Spleen (tissue), 11 donors: ENCODE data around the gene PDZD2. TPM values are rescaled to one million over a fixed set of nuclear protein-coding genes. Genes with fewer than 3 reads are reported as not detected.

ENCODE experiments used
- DNase-seq: peaks from one replicate; pipeline ENCODE4 v3.0.0-alpha.2; 2020
- H3K27ac ChIP-seq, 8 donors: fragments of 200-600 bp; sonication (generic) in 7 of 8; 1 replicate in 4 of 8; 2 replicates in 4 of 8; pipeline versions ENCODE4 v1.5.0 to v1.8.0; 2016 to 2021; ENCODE audit warnings: inconsistent platforms in 4 of 8, mild to moderate bottlenecking in 4 of 8, moderate library complexity in 1 of 8
- H3K27me3 ChIP-seq, 7 donors: fragments of 200-600 bp; sonication (generic) in 6 of 7; replicated peaks in 1 of 7; 1 replicate in 4 of 7; 2 replicates in 3 of 7; pipeline versions ENCODE4 v1.5.0 to v1.8.0; 2016 to 2021; ENCODE audit warnings: inconsistent platforms in 3 of 7, mild to moderate bottlenecking in 1 of 7
- H3K36me3 ChIP-seq, 6 donors: fragments of 200-600 bp; sonication (generic) in 5 of 6; 1 replicate in 4 of 6; 2 replicates in 2 of 6; pipeline versions ENCODE4 v1.5.0 to v1.8.0; 2016 to 2021; ENCODE audit warnings: inconsistent platforms in 2 of 6
- H3K4me1 ChIP-seq, 6 donors: fragments of 200-600 bp; sonication (generic) in 5 of 6; 1 replicate in 3 of 6; 2 replicates in 3 of 6; pipeline versions ENCODE4 v1.5.0 to v1.8.0; 2016 to 2021; ENCODE audit warnings: inconsistent platforms in 3 of 6
- H3K4me3 ChIP-seq, 8 donors: fragments of 200-600 bp; sonication (generic) in 7 of 8; 1 replicate in 4 of 8; 2 replicates in 4 of 8; pipeline versions ENCODE4 v1.5.0 to v1.8.0; 2016 to 2021; ENCODE audit warnings: inconsistent platforms in 4 of 8, mild to moderate bottlenecking in 4 of 8, moderate library complexity in 2 of 8
- H3K9me3 ChIP-seq, 8 donors: fragments of 200-600 bp; sonication (generic) in 7 of 8; 1 replicate in 4 of 8; 2 replicates in 4 of 8; pipeline versions ENCODE4 v1.5.0 to v1.8.0; 2016 to 2021; ENCODE audit warnings: inconsistent platforms in 4 of 8
- CTCF ChIP-seq, 11 experiments: fragments of 200-600 bp in 7 of 11; fragments of 450-650 bp in 4 of 11; sonication (generic) in 4 of 11; IDR thresholded peaks in 8 of 11; conservative IDR thresholded peaks in 3 of 11; 1 replicate in 7 of 11; 2 replicates in 4 of 11; pipeline versions ENCODE4 v1.4.0 to v1.8.0; 2016 to 2021; ENCODE audit warnings: antibody characterized with exemption in 11 of 11, inconsistent platforms in 4 of 11, mild to moderate bottlenecking in 1 of 11
- POLR2A ChIP-seq, 3 donors: fragments of 450-650 bp; IDR thresholded peaks; one replicate each; pipeline ENCODE4 v1.5.1; 2017; ENCODE audit warnings: antibody characterized with exemption in 3 of 3, mild to moderate bottlenecking in 1 of 3
- POLR2AphosphoS5 ChIP-seq, 3 donors: sonication (generic); formaldehyde crosslinking; IDR thresholded peaks; one replicate each; pipeline ENCODE4 v1.5.1; 2017; ENCODE audit warnings: antibody characterized with exemption in 3 of 3
- WGBS, 5 donors: extraction: QIAGEN DNeasy Blood & Tissue Kit in 3 of 5; methylation state at CpG; one replicate each; pipeline versions ENCODE4 v1.1.5 to v1.1.7; 2013 to 2018; 5-methylcytosine and 5-hydroxymethylcytosine counted together
- intact Hi-C: fragments of 100-400 bp; cut with DNase I; formaldehyde crosslinking; loops from one replicate; pipeline ENCODE4 v1.15.0; 2023; ENCODE audit warnings: low total_unique reads
- polyA plus RNA-seq, 3 donors: library from polyadenylated mRNA; stranded (reverse); fragments of 200-250 nt; gene quantifications; one replicate each; pipeline ENCODE4 v1.2.1, GENCODE V29; 2013
- total RNA-seq, 7 donors: library from RNA; depleted of rRNA in 3 of 7; stranded (reverse); fragments of >200 nt in 3 of 7; fragmentation: NEBNext Ultra II Directional in 4 of 7; extraction: Animal tissue kit (Norgen Biotek cat#: 25700) in 4 of 7; gene quantifications; one replicate each; pipeline versions ENCODE4 v1.1.0 to v1.2.1, GENCODE V29; 2016 to 2021
- donor health status: healthy with polysubstance abuse.
- donor health status: DM: no; HTN: no; CAD: no; lungs with moderate emphysema.
- donor health status: DM: no; HTN: no; CAD: no.
- donor health status: Bipolar disorder and iron deficiency.
- donor health status: healthy.
- donor health status: DM: no; HTN: no; CAD: no.
- donor health status: DM: yes; HTN: yes; CAD: no.

PDZD2 gene
- total and polyA plus RNA-seq, 10 donors, result 0.09 to 4.7 (median 2.4) TPM

DNA sequence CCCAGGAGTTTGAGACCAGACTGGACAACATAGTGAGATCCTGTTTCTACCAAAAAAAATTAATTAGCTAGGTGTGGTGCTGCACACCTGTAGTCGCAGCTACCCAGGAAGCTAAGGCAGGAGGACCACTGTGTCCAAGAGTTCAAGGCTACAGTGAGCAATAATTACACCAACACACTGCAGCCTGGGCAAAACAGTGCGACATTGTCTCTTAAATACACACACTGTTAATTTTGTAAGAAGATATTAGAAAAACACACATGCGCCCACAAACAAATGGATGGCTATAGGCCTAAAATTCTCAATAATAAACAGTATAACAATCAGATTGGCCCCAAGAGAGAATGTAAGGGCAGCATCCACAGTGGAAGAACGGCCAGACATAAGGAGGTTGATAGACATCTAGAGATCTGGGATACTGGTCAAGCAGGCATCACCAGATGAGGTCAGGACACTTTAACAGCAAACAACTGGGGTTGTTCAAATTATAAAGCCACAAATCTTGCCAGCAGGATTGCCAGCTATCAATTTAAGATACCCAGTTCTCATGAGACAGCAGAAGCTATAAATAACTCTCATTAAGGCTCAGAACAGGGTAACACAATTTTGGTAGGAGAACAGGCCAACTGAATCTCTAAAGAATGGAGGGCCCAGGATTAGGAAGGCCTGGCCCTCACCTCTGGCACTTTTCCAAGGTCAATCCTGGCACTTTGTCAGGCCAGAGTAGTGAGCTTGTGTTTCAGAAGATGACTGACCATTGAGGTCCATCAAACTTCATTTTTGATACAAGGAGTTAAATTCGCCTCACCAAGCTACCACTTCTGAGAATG is 505.7 kb downstream of the PDZD2 start:
- WGBS, 5 donors, result 87 to 92% (median 90%) methylated on average over 5 of the region's 5 CpGs
- intact Hi-C loops, result no loop called here
- Histone ChIP-seq H3K27ac (peak overlapping the region in 1 of 8 donors; percentile 4), H3K4me3 (no peak overlapping the region), H3K27me3 (no peaks in the 10 kb centered on the region), H3K4me1 (peaks cover 19 to 62% (median 45%) of the 10 kb centered on the region in 6 donors), H3K36me3 (peaks cover 0 to 40% (median 3%) of the 10 kb centered on the region in 6 donors), H3K9me3 (no peaks in the 10 kb centered on the region)
- no peak for DNase-seq
- TF ChIP-seq POLR2A (IDR thresholded peaks at IDR 0.05) (no peak), POLR2AphosphoS5 (IDR thresholded peaks at IDR 0.05) (peak in 1 of 3 donors; percentile 15), CTCF (IDR thresholded peaks at IDR 0.05 in 8 of 11, conservative IDR thresholded peaks at IDR 0.05 in 3 of 11) (no peak)

- WGBS, 5 donors, result 36 to 94% (median 82%) methylated on average over 2 of the region's 2 CpGs
- DNase-seq, result no peak
- TF ChIP-seq CTCF (IDR thresholded peaks at IDR 0.05 in 8 of 11, conservative IDR thresholded peaks at IDR 0.05 in 3 of 11) (no peak), POLR2AphosphoS5 (IDR thresholded peaks at IDR 0.05) (no peak), POLR2A (IDR thresholded peaks at IDR 0.05) (no peak)
- Histone ChIP-seq H3K4me1 (peaks cover 19 to 70% (median 47%) of the 10 kb centered on the region in 6 donors), H3K4me3 (no peak overlapping the region), H3K9me3 (no peaks in the 10 kb centered on the region), H3K27ac (peak overlapping the region in 1 of 8 donors; percentile 2), H3K36me3 (peaks cover 0 to 32% (median 3%) of the 10 kb centered on the region in 6 donors), H3K27me3 (no peaks in the 10 kb centered on the region)
- intact Hi-C loops, result no loop called here
Measured at GRCh38 chr5:32145378-32145777, 506.4 kb downstream of the PDZD2 start.

GRCh38 chr5:32147236-32147635 is 508.3 kb downstream of the PDZD2 start:
- H3K9me3 ChIP-seq, result no peaks in the 10 kb centered on the region
- H3K36me3 ChIP-seq, result peaks cover 0 to 18% (median 3%) of the 10 kb centered on the region in 6 donors
- H3K4me3 ChIP-seq, result no peak overlapping the region
- DNase-seq, result no peak
- intact Hi-C loops, result no loop called here
- H3K27me3 ChIP-seq, result no peaks in the 10 kb centered on the region
- TF ChIP-seq POLR2A (IDR thresholded peaks at IDR 0.05) (no peak), POLR2AphosphoS5 (IDR thresholded peaks at IDR 0.05) (no peak), CTCF (IDR thresholded peaks at IDR 0.05 in 8 of 11, conservative IDR thresholded peaks at IDR 0.05 in 3 of 11) (no peak)
- H3K4me1 ChIP-seq, result peaks cover 26 to 89% (median 56%) of the 10 kb centered on the region in 6 donors
- 38 to 75% (median 60%) methylated on average over 3 of the region's 3 CpGs for WGBS, 5 donors
- no peak overlapping the region for H3K27ac ChIP-seq

- H3K4me3 ChIP-seq, result no peak overlapping the region
- TF ChIP-seq POLR2AphosphoS5 (IDR thresholded peaks at IDR 0.05), result no peak
- TF ChIP-seq POLR2A (IDR thresholded peaks at IDR 0.05), result no peak
- TF ChIP-seq CTCF (IDR thresholded peaks at IDR 0.05 in 8 of 11, conservative IDR thresholded peaks at IDR 0.05 in 3 of 11), result no peak
- H3K9me3 ChIP-seq, result no peaks in the 10 kb centered on the region
- intact Hi-C loops, result no loop called here
- peaks cover 26 to 96% (median 60%) of the 10 kb centered on the region in 6 donors for H3K4me1 ChIP-seq
- DNase-seq, result no peak
- peak overlapping the region in 1 of 8 donors; percentile 10 for H3K27ac ChIP-seq
- WGBS, 5 donors, result 57 to 91% (median 74%) methylated on average over 4 of the region's 4 CpGs
- H3K27me3 ChIP-seq, result no peaks in the 10 kb centered on the region
- H3K36me3 ChIP-seq, result peaks cover 0 to 12% (median 3%) of the 10 kb centered on the region in 6 donors
Measured at GRCh38 chr5:32147959-32148358, 509.0 kb downstream of the PDZD2 start.
